K562 (cell line): ENCODE measurements around the gene SFXN5. TPM values are rescaled to one million over a fixed set of nuclear protein-coding genes. Genes with fewer than 3 reads are reported as not detected.

Experiments
- ATAC-seq: fragments of 200-7000 bp; cut with Tn5 transposase; 3 replicates; pipeline ENCODE4 v1.9.1; 2020; ENCODE audit warnings: moderate library complexity
- BruUV-seq: library from RNA; stranded (reverse); fragments of 400-500 nt; replicated peaks from 2 replicates; lab custom pipeline; 2021; lab: Mats Ljungman, UMichigan
- CTCF ChIA-PET: fragments of 300-600 bp; formaldehyde crosslinking; extraction: SDS; loops from one replicate; lab custom pipeline; 2021; ENCODE audit warnings: low intra/inter-chr PET ratio; lab: Yijun Ruan, JAX
- POLR2A ChIA-PET: fragments of 300-600, 350-650 bp; sonication (Branson Sonifier 250); formaldehyde crosslinking; extraction: SDS; loops from one replicate; lab custom pipeline; 2021; ENCODE audit warnings: antibody characterized with exemption, inconsistent platforms; lab: Yijun Ruan, JAX
- DNase-seq, 4 experiments: peaks; one replicate each; pipeline versions ENCODE4 v3.0.0 to v3.0.0-alpha.2; 2011 to 2018; ENCODE audit warnings: low spot score in 3 of 4, mixed read lengths in 3 of 4; ENCODE audit errors: extremely low read depth in 1 of 4
- FAIRE-seq: peaks from 2 replicates; lab custom pipeline; 2011; peaks lifted over from hg19 to GRCh38; lab: Jason Lieb, UNC
- H2AFZ ChIP-seq: 2 replicates; pipeline ENCODE4 v1.6.0; 2011; ENCODE audit warnings: low read depth, low read length, control low read depth, inconsistent platforms
- H3K27ac ChIP-seq: fragments of 200-600 bp; 3 replicates; pipeline ENCODE4 v1.8.0; 2011; ENCODE audit warnings: low read depth, mild to moderate bottlenecking, control low read depth, inconsistent platforms, low read length, moderate library complexity, mixed read lengths; ENCODE audit errors: extremely low read depth
- H3K27me3 ChIP-seq, 2 experiments: fragments of 300-600 bp in 1 of 2; 2 replicates in 1 of 2; 3 replicates in 1 of 2; pipeline versions ENCODE4 v1.6.0 to v1.8.0; 2011; ENCODE audit warnings: inconsistent platforms in 2 of 2, low read length in 2 of 2, mild to moderate bottlenecking in 1 of 2, mixed read lengths in 1 of 2, moderate library complexity in 1 of 2; ENCODE audit not compliant: control insufficient read depth in 2 of 2, insufficient read depth in 2 of 2
- H3K36me3 ChIP-seq: fragments of 300-600 bp; 3 replicates; pipeline ENCODE4 v1.8.0; 2011; ENCODE audit warnings: mild to moderate bottlenecking, low read length, inconsistent platforms; ENCODE audit not compliant: control insufficient read depth, insufficient read depth
- H3K4me1 ChIP-seq, 2 experiments: fragments of 200-600 bp in 1 of 2; replicated peaks in 1 of 2; 2 replicates in 1 of 2; 3 replicates in 1 of 2; pipeline versions ENCODE4 v1.5.1 to v1.8.0; 2011; ENCODE audit warnings: inconsistent platforms in 2 of 2, low read length in 2 of 2, mild to moderate bottlenecking in 1 of 2, mixed read lengths in 1 of 2, moderate library complexity in 1 of 2; ENCODE audit not compliant: control insufficient read depth in 2 of 2, insufficient read depth in 2 of 2
- H3K4me2 ChIP-seq: 2 replicates; pipeline ENCODE4 v1.6.1; 2011; ENCODE audit warnings: low read length, control low read depth, inconsistent platforms, mixed read lengths; ENCODE audit not compliant: insufficient read depth
- H3K4me3 ChIP-seq: fragments of 200-600 bp; sonication (generic), shearing (Covaris generic); 2 replicates; pipeline ENCODE4 v1.5.1; 2016; ENCODE audit warnings: control low read depth, inconsistent platforms
- H3K79me2 ChIP-seq: fragments of 200-600 bp; 3 replicates; pipeline ENCODE4 v1.8.0; 2011; ENCODE audit warnings: low read length, inconsistent platforms; ENCODE audit not compliant: control insufficient read depth, insufficient read depth
- H3K9ac ChIP-seq, 2 experiments: 2 replicates each; pipeline versions ENCODE4 v1.6.0 to v1.6.1; 2011; ENCODE audit warnings: low read depth in 2 of 2, low read length in 2 of 2, control low read depth in 1 of 2, inconsistent platforms in 1 of 2, mild to moderate bottlenecking in 1 of 2, mixed read lengths in 1 of 2; ENCODE audit not compliant: insufficient read depth in 1 of 2
- H3K9me1 ChIP-seq: one replicate; pipeline ENCODE4 v1.6.0; 2011; ENCODE audit warnings: inconsistent platforms, mild to moderate bottlenecking, low read length, moderate library complexity; ENCODE audit not compliant: control insufficient read depth, insufficient read depth
- H3K9me3 ChIP-seq: replicated peaks from 2 replicates; pipeline ENCODE4 v1.5.1; 2011; ENCODE audit warnings: low read depth, low read length, inconsistent platforms; ENCODE audit not compliant: control insufficient read depth, insufficient read depth
- H4K20me1 ChIP-seq: replicated peaks from 2 replicates; pipeline ENCODE4 v1.6.1; 2011; ENCODE audit warnings: low read length, inconsistent platforms, mixed read lengths; ENCODE audit not compliant: control insufficient read depth, insufficient read depth
- CBFB ChIP-seq: sonication (generic); formaldehyde crosslinking; IDR thresholded peaks from 2 replicates; pipeline ENCODE4 v1.4.0; 2020; ENCODE audit warnings: mild to moderate bottlenecking, missing genetic modification reagents
- ELK1 ChIP-seq: sonication (generic); formaldehyde crosslinking; IDR thresholded peaks from 2 replicates; pipeline ENCODE4 v1.8.1; 2022; ENCODE audit warnings: missing genetic modification reagents
- ESRRB ChIP-seq: fragments of 250-450 bp; sonication (Bioruptor Pico); IDR thresholded peaks from 2 replicates; pipeline ENCODE4 v1.5.0; 2020; ENCODE audit warnings: mild to moderate bottlenecking, moderate library complexity, borderline replicate concordance
- GTF2A2 ChIP-seq: IDR thresholded peaks from 2 replicates; pipeline ENCODE4 v1.6.1; 2016; ENCODE audit warnings: mild to moderate bottlenecking, missing genetic modification characterization, missing compliant biosample characterization
- HMBOX1 ChIP-seq: sonication (generic); IDR thresholded peaks from 2 replicates; pipeline ENCODE4 v1.6.1; 2016
- ILK ChIP-seq: fragments of 450-650 bp; IDR thresholded peaks from 2 replicates; pipeline ENCODE4 v1.6.1; 2016; ENCODE audit warnings: missing genetic modification characterization, low read depth, mild to moderate bottlenecking, missing compliant biosample characterization, moderate library complexity, borderline replicate concordance
- KDM1A ChIP-seq, 2 experiments: fragments of 450-650 bp; IDR thresholded peaks; 2 replicates each; pipeline ENCODE4 v1.6.1; 2016; ENCODE audit warnings: mild to moderate bottlenecking in 2 of 2
- LEF1 ChIP-seq: fragments of 450-650 bp; IDR thresholded peaks from 2 replicates; pipeline ENCODE4 v1.6.1; 2016; ENCODE audit warnings: mild to moderate bottlenecking
- MAX ChIP-seq: sonication (generic); formaldehyde crosslinking; IDR thresholded peaks from 2 replicates; pipeline ENCODE4 v1.9.0; 2022; ENCODE audit warnings: mild to moderate bottlenecking, missing genetic modification reagents
- PHTF2 ChIP-seq: fragments of 250-450 bp; sonication (Bioruptor Pico); IDR thresholded peaks from 2 replicates; pipeline ENCODE4 v1.5.0; 2021; ENCODE audit warnings: mild to moderate bottlenecking
- POLR2G ChIP-seq: fragments of 200-400 bp; formaldehyde crosslinking; IDR thresholded peaks from 2 replicates; pipeline ENCODE4 v1.6.1; 2017; ENCODE audit warnings: low read depth, mild to moderate bottlenecking, antibody characterized with exemption, low read length, moderate library complexity
- PRMT5 ChIP-seq: sonication (generic); formaldehyde crosslinking; IDR thresholded peaks from 2 replicates; pipeline ENCODE4 v1.5.0; 2020; ENCODE audit warnings: missing genetic modification reagents
- U2AF1 ChIP-seq: fragments of 200-400 bp; formaldehyde crosslinking; optimal IDR thresholded peaks from 2 replicates; pipeline ENCODE3; 2017; ENCODE audit warnings: mild to moderate bottlenecking, low read depth, low read length, moderate library complexity
- ZNF609 ChIP-seq: sonication (generic); formaldehyde crosslinking; IDR thresholded peaks from 2 replicates; pipeline ENCODE4 v1.8.1; 2023; ENCODE audit warnings: missing genetic modification reagents, mild to moderate bottlenecking, borderline replicate concordance
- ZNF780A ChIP-seq: fragments of 250-450 bp; sonication (Bioruptor Pico); IDR thresholded peaks from 2 replicates; pipeline ENCODE4 v1.5.0; 2021; ENCODE audit warnings: mild to moderate bottlenecking
- WGBS: fragments of 100-300 bp; shearing (Covaris generic); methylation state at CpG from one replicate; pipeline ENCODE4 v1.1.6; 2016; ENCODE audit warnings: low coverage, mixed read lengths; ENCODE audit not compliant: insufficient coverage; ENCODE audit errors: missing lambda C conversion rate; 5-methylcytosine and 5-hydroxymethylcytosine counted together
- in situ Hi-C: fragments of 300-500 bp; cut with MboI; formaldehyde crosslinking; loops from 4 replicates; pipeline ENCODE4 v1.15.0; 2018; ENCODE audit warnings: inconsistent platforms, mixed read lengths
- intact Hi-C: fragments of 100-400 bp; cut with micrococcal nuclease; formaldehyde crosslinking; loops from 2 replicates; pipeline ENCODE4 v1.14.2; 2022
- polyA plus RNA-seq, 8 experiments: library from polyadenylated mRNA; depleted of rRNA in 4 of 8; stranded (reverse) in 5 of 8; unstranded in 3 of 8; fragments of >200 nt; fragmentation: Nextera tagmentation in 2 of 8; fragmentation: Illumina TruSeq in 1 of 8; extraction: Ambion mirVana in 2 of 8; extraction: Trizol in 1 of 8; gene quantifications; 2 replicates each; pipeline versions ENCODE4 v1.2.1 to v1.2.3, GENCODE V29; 2011 to 2014; ENCODE audit warnings: inconsistent platforms in 1 of 8, missing spikeins in 1 of 8
- total RNA-seq, 7 experiments: library from RNA; depleted of rRNA in 6 of 7; stranded (reverse); fragments of >200 nt in 6 of 7; fragmentation: Illumina TruSeq in 2 of 7; extraction: Trizol in 2 of 7; gene quantifications; 2 replicates each; pipeline versions ENCODE4 v1.2.1 to v1.2.3, GENCODE V29; 2011 to 2021; ENCODE audit warnings: low replicate concordance in 1 of 7

The SFXN5 gene
- total and polyA plus RNA-seq, 9 of the 15 experiments (the other 6 are each of a cell fraction or from before 2014, with no cell fraction given): 8.3 to 22.6 (median 16.0) TPM

GRCh38 chr2:73092146-73092783, 20.8 kb upstream of the SFXN5 start:
- ATAC-seq (peak; percentile 51; the same call in 2 of the 3 replicates), FAIRE-seq (no peak), DNase-seq (no peak)
- in situ Hi-C loops (loop anchor here (5.0 kb wide), 1 partner anchor 65 kb away; no protein-coding TSS in a partner anchor), intact Hi-C loops (no loop called here)
- H3K9ac ChIP-seq: peak overlapping the region in 1 of 2 experiments; percentile 44; a peak in 1 of 4 replicates
- 10% methylated on average over 7 of the region's 7 CpGs for WGBS
- no peaks in the 10 kb centered on the region for H3K79me2 ChIP-seq
- H3K36me3 ChIP-seq: peaks cover 6% of the 10 kb centered on the region; the same call in 1 of the 3 replicates
- H3K9me3 ChIP-seq: no peaks in the 10 kb centered on the region
- peaks cover 0 to 4% of the 10 kb centered on the region in 2 experiments; a peak in 3 of 5 replicates for H3K4me1 ChIP-seq
- BruUV-seq: no TSS peak
- no peak overlapping the region for H3K27ac ChIP-seq
- POLR2A ChIA-PET: interaction anchor here (0.7 to 1.5 kb wide), 3 partner anchors 8 to 124 kb away, joined by 3 to 4 read pairs (median 4); no protein-coding TSS in a partner anchor
- no peaks in the 10 kb centered on the region for H3K27me3 ChIP-seq
- no peak overlapping the region for H2AFZ ChIP-seq
- peaks cover 35% of the 10 kb centered on the region for H4K20me1 ChIP-seq
- no peak overlapping the region for H3K4me2 ChIP-seq
- H3K4me3 ChIP-seq: no peak overlapping the region
- CTCF ChIA-PET: no interaction called here
- H3K9me1 ChIP-seq: no peaks in the 10 kb centered on the region
- TF ChIP-seq MAX (CRISPR knock-in tag) (no peak), GTF2A2 (tag) (no peak), KDM1A (IDR thresholded peaks at IDR 0.05) (no peak), POLR2G (no peak), PRMT5 (CRISPR knock-in tag) (no peak), ZNF780A (CRISPR knock-in tag) (no peak), ZNF609 (CRISPR knock-in tag) (no peak), ILK (tag) (no peak), CBFB (no peak), U2AF1 (no peak), PHTF2 (CRISPR knock-in tag) (no peak), LEF1 (no peak), ESRRB (CRISPR knock-in tag) (no peak), HMBOX1 (no peak), ELK1 (CRISPR knock-in tag) (no peak)
